ENCODE measurements around the gene PDE6G.

The PDE6G gene

GRCh38 chr17:81635973-81636504 is 20.3 kb downstream of the PDE6G start:
- POLR2A ChIA-PET, result interaction anchor here (0.6 to 2.0 kb wide), 10 partner anchors 19 to 413 kb away, joined by 3 to 6 read pairs (median 5); partner anchors contain the start of genes ARL16, CCDC137, CEP131 and HGS
- Histone ChIP-seq H3K36me3 (ENCODE audit: control insufficient read depth in 2 of 2, insufficient read depth in 1 of 2, low read length in 2 of 2) (peaks cover 6 to 13% of the 10 kb centered on the region in 2 experiments), H3K27ac (ENCODE audit: extremely low read depth, low read depth, low read length) (peak overlapping the region; percentile 98), H3K4me3 (ENCODE audit: low read depth, low read length) (peak overlapping the region; percentile 83), H3K4me1 (ENCODE audit: control insufficient read depth, insufficient read depth, low read length) (peaks cover 9% of the 10 kb centered on the region; the same call in 1 of the 2 replicates), H3K9me3 (ENCODE audit: control insufficient read depth, insufficient read depth, low read depth, low read length) (no peaks in the 10 kb centered on the region)
- TF ChIP-seq, protein P1, sequence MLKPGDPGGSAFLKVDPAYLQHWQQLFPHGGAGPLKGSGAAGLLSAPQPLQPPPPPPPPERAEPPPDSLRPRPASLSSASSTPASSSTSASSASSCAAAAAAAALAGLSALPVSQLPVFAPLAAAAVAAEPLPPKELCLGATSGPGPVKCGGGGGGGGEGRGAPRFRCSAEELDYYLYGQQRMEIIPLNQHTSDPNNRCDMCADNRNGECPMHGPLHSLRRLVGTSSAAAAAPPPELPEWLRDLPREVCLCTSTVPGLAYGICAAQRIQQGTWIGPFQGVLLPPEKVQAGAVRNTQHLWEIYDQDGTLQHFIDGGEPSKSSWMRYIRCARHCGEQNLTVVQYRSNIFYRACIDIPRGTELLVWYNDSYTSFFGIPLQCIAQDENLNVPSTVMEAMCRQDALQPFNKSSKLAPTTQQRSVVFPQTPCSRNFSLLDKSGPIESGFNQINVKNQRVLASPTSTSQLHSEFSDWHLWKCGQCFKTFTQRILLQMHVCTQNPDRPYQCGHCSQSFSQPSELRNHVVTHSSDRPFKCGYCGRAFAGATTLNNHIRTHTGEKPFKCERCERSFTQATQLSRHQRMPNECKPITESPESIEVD (tag by site-specific recombination; IDR thresholded peaks at IDR 0.05), result no peak
- TF ChIP-seq BCL11B (tag by site-specific recombination; IDR thresholded peaks at IDR 0.05; ENCODE audit: low read depth), result no peak
- TF ChIP-seq, protein P2, sequence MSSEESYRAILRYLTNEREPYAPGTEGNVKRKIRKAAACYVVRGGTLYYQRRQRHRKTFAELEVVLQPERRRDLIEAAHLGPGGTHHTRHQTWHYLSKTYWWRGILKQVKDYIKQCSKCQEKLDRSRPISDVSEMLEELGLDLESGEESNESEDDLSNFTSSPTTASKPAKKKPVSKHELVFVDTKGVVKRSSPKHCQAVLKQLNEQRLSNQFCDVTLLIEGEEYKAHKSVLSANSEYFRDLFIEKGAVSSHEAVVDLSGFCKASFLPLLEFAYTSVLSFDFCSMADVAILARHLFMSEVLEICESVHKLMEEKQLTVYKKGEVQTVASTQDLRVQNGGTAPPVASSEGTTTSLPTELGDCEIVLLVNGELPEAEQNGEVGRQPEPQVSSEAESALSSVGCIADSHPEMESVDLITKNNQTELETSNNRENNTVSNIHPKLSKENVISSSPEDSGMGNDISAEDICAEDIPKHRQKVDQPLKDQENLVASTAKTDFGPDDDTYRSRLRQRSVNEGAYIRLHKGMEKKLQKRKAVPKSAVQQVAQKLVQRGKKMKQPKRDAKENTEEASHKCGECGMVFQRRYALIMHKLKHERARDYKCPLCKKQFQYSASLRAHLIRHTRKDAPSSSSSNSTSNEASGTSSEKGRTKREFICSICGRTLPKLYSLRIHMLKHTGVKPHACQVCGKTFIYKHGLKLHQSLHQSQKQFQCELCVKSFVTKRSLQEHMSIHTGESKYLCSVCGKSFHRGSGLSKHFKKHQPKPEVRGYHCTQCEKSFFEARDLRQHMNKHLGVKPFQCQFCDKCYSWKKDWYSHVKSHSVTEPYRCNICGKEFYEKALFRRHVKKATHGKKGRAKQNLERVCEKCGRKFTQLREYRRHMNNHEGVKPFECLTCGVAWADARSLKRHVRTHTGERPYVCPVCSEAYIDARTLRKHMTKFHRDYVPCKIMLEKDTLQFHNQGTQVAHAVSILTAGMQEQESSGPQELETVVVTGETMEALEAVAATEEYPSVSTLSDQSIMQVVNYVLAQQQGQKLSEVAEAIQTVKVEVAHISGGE (tag by site-specific recombination; conservative IDR thresholded peaks at IDR 0.05; ENCODE audit: low read depth), result 0 out of 2 replicates have a peak, but pooled peaks have one; percentile 21
- TF ChIP-seq ZNF311 (tag by site-specific recombination; IDR thresholded peaks at IDR 0.05; ENCODE audit: borderline replicate concordance), result no peak
- no peak for TF ChIP-seq ZBTB21 (tag by site-specific recombination; IDR thresholded peaks at IDR 0.05)
- 0 out of 2 replicates have a peak, but pooled peaks have one; percentile 5 for TF ChIP-seq ZNF629 (tag by site-specific recombination; IDR thresholded peaks at IDR 0.05)
- no peak for TF ChIP-seq ZNF654 (tag by site-specific recombination; IDR thresholded peaks at IDR 0.05; ENCODE audit: low read depth)
- peak; percentile 81; the same call in 1 of the 2 replicates for TF ChIP-seq MZF1 (tag by site-specific recombination; IDR thresholded peaks at IDR 0.05; ENCODE audit: borderline replicate concordance)
- TF ChIP-seq WT1 (tag by site-specific recombination; IDR thresholded peaks at IDR 0.05), result peak; percentile 24; the same call in 1 of the 2 replicates
- TF ChIP-seq ZEB2 (tag by site-specific recombination; IDR thresholded peaks at IDR 0.05), result 0 out of 2 replicates have a peak, but pooled peaks have one; percentile 21
- TF ChIP-seq KLF17 (tag by site-specific recombination; IDR thresholded peaks at IDR 0.05), result peak; percentile 37; the same call in 1 of the 2 replicates
- no peak for TF ChIP-seq ZNF670 (tag by site-specific recombination; IDR thresholded peaks at IDR 0.05; ENCODE audit: low read depth)
- TF ChIP-seq SP7 (tag by site-specific recombination; IDR thresholded peaks at IDR 0.05), result no peak
- no peak for TF ChIP-seq GFI1B (tag by site-specific recombination; IDR thresholded peaks at IDR 0.05)
- no peak for TF ChIP-seq ZFP37 (tag by site-specific recombination; IDR thresholded peaks at IDR 0.05)
- no peak for TF ChIP-seq GLIS2 (tag by site-specific recombination; IDR thresholded peaks at IDR 0.05)
- no peak for TF ChIP-seq ZFP3 (tag by site-specific recombination; IDR thresholded peaks at IDR 0.05; ENCODE audit: low read depth)
- CTCF ChIA-PET, result interaction anchor here (0.6 to 0.8 kb wide), 4 partner anchors 29 to 1534 kb away, joined by 3 to 5 read pairs (median 4); partner anchors contain the start of genes ARL16 and HGS

DNA sequence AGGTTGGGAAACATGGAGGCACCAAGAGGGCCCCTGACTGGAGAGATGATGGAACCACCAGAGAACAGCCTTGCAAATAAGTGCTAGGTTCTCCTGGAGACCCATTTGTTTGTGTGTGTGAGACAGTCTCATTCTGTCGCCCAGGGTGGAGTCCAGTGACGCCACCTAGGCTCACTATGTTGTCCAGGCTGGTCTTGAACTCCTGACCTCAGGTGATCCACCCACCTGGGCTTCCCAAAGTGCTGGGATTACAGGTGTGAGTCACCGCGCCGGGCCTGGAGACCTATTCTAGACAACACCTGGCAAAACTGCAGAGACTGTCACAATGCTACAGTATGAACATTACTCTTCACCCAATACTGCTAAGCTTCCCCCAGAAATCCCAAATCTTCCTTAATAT is 20.9 kb downstream of the PDE6G start:
- CTCF ChIA-PET, result interaction anchor here (0.6 to 1.8 kb wide), 5 partner anchors 30 to 1534 kb away, joined by 3 to 9 read pairs (median 4); partner anchors contain the start of genes ARL16 and HGS
- TF ChIP-seq OSR2 (tag by site-specific recombination; IDR thresholded peaks at IDR 0.05) (no peak), PRDM4 (tag by site-specific recombination; IDR thresholded peaks at IDR 0.05) (no peak), RBAK (tag by site-specific recombination; IDR thresholded peaks at IDR 0.05) (no peak), ZBTB20 (tag by site-specific recombination; IDR thresholded peaks at IDR 0.05) (no peak), CTCF (tag by site-specific recombination; IDR thresholded peaks at IDR 0.05) (no peak), ZNF114 (tag by site-specific recombination; IDR thresholded peaks at IDR 0.05) (no peak), BCL11B (tag by site-specific recombination; IDR thresholded peaks at IDR 0.05; ENCODE audit: low read depth) (no peak), MYNN (tag by site-specific recombination; IDR thresholded peaks at IDR 0.05; ENCODE audit: borderline replicate concordance) (no peak), ZEB2 (tag by site-specific recombination; IDR thresholded peaks at IDR 0.05) (no peak)

More for the DNA sequence above, 20.9 kb downstream of the PDE6G start:
- H3K4me3 ChIP-seq (ENCODE audit: low read depth, low read length), result no peak overlapping the region; the same call in 1 of the 2 replicates
- peaks cover 7 to 15% of the 10 kb centered on the region in 2 experiments for H3K36me3 ChIP-seq (ENCODE audit: control insufficient read depth in 2 of 2, insufficient read depth in 1 of 2, low read length in 2 of 2)
- H3K4me1 ChIP-seq (ENCODE audit: control insufficient read depth, insufficient read depth, low read length), result peaks cover 9% of the 10 kb centered on the region; the same call in 1 of the 2 replicates
- H3K9me3 ChIP-seq (ENCODE audit: control insufficient read depth, insufficient read depth, low read depth, low read length), result no peaks in the 10 kb centered on the region
- POLR2A ChIA-PET, result no interaction called here
- no peak overlapping the region; the same call in 1 of the 2 replicates for H3K27ac ChIP-seq (ENCODE audit: extremely low read depth, low read depth, low read length)
